ENCODE measurements around the gene PARVB. TPM values are rescaled to one million over a fixed set of nuclear protein-coding genes. Genes with fewer than 3 reads are reported as not detected.

Gene PARVB
- total RNA-seq, 2 donors from 2014 or later, result 7.3 to 9.2 TPM

GRCh38 chr22:44102856-44103255, 78.8 kb downstream of the PARVB start:
- no peak overlapping the region for H3K4me3 ChIP-seq
- H3K4me1 ChIP-seq, result no peaks in the 10 kb centered on the region
- H3K27ac ChIP-seq, result no peak overlapping the region
- TF ChIP-seq CTCF (IDR thresholded peaks at IDR 0.05), result no peak
- TF ChIP-seq POLR2A (IDR thresholded peaks at IDR 0.05), result no peak
- H3K36me3 ChIP-seq (replicated peaks in 1 of 2; ENCODE audit: insufficient read depth in 1 of 2, low read depth in 2 of 2), result no peaks in the 10 kb centered on the region
- DNase-seq, result no peak
- ATAC-seq, result no peak
- H3K27me3 ChIP-seq, result no peaks in the 10 kb centered on the region
- no peaks in the 10 kb centered on the region for H3K9me3 ChIP-seq
- WGBS, 2 donors, result 89 to 93% methylated on average over 3 of the region's 3 CpGs
- intact Hi-C loops (cut with DNase I), result no loop called here

GRCh38 chr22:44103735-44104480, 79.8 kb downstream of the PARVB start:
- Histone ChIP-seq H3K27me3 (no peaks in the 10 kb centered on the region), H3K9me3 (no peaks in the 10 kb centered on the region), H3K36me3 (replicated peaks in 1 of 2; ENCODE audit: insufficient read depth in 1 of 2, low read depth in 2 of 2) (no peaks in the 10 kb centered on the region), H3K4me1 (no peaks in the 10 kb centered on the region), H3K4me3 (no peak overlapping the region), H3K27ac (no peak overlapping the region)
- 82 to 88% methylated on average over 9 to 13 of the region's 13 CpGs for WGBS, 2 donors
- TF ChIP-seq POLR2A (IDR thresholded peaks at IDR 0.05) (no peak), CTCF (IDR thresholded peaks at IDR 0.05) (no peak)
- DNase-seq (peak in 2 of 4 donors; percentile 12 to 28), ATAC-seq (no peak)
- intact Hi-C loops (cut with DNase I), result no loop called here

- WGBS, 2 donors, result 63 to 76% methylated on average over 6 of the region's 6 CpGs
- no peaks in the 10 kb centered on the region for H3K36me3 ChIP-seq (replicated peaks in 1 of 2; ENCODE audit: insufficient read depth in 1 of 2, low read depth in 2 of 2)
- no peak for ATAC-seq
Measured at GRCh38 chr22:44107340-44107739, 83.2 kb downstream of the PARVB start.

GRCh38 chr22:44108076-44108475, 84.0 kb downstream of the PARVB start:
- ATAC-seq (no peak), DNase-seq (no peak)
- intact Hi-C loops (cut with DNase I), result no loop called here
- Histone ChIP-seq H3K27ac (no peak overlapping the region), H3K27me3 (no peaks in the 10 kb centered on the region), H3K4me1 (no peaks in the 10 kb centered on the region), H3K9me3 (no peaks in the 10 kb centered on the region), H3K4me3 (no peak overlapping the region), H3K36me3 (replicated peaks in 1 of 2; ENCODE audit: insufficient read depth in 1 of 2, low read depth in 2 of 2) (no peaks in the 10 kb centered on the region)
- TF ChIP-seq POLR2A (IDR thresholded peaks at IDR 0.05), result no peak
- TF ChIP-seq CTCF (IDR thresholded peaks at IDR 0.05), result no peak
- 77 to 94% methylated on average over 2 of the region's 2 CpGs for WGBS, 2 donors

More at GRCh38 chr22:44107340-44107739, 83.2 kb downstream of the PARVB start:
- no peaks in the 10 kb centered on the region for H3K9me3 ChIP-seq
- DNase-seq, result no peak
- H3K27me3 ChIP-seq, result no peaks in the 10 kb centered on the region
- H3K4me3 ChIP-seq, result no peak overlapping the region
- intact Hi-C loops (cut with DNase I), result no loop called here
- no peaks in the 10 kb centered on the region for H3K4me1 ChIP-seq
- TF ChIP-seq POLR2A (IDR thresholded peaks at IDR 0.05), result no peak
- TF ChIP-seq CTCF (IDR thresholded peaks at IDR 0.05), result no peak
- H3K27ac ChIP-seq, result no peak overlapping the region

Measured in body of pancreas (tissue), 4 donors.